ENCODE data around the gene HIVEP2. TPM values are rescaled to one million over a fixed set of nuclear protein-coding genes. Genes with fewer than 3 reads are reported as not detected.
A peak's percentile ranks its signal among the peaks of the same experiment; 100 is the strongest.

Gene HIVEP2
- total and polyA plus RNA-seq, 10 donors = 2.5 to 41.3 (median 30.3) TPM

DNA sequence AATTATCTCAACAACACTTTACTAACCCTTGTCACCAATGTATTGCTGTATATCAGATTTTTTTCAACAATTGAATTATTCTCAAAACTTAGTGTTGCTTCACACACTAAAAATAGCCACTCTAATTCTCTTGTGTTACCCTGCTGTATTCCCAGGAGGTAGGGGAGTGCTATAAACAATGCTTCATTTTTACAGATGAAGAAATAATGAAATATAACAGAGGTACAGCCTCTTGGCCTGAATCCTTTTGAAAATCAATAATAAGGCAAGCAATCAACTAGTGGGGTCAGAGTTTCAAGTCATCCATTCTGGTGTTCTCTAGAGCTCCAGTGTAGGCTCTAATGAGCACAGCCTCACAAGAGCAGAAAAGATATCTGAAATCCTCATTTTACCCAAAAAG, 10.9 kb downstream of the HIVEP2 start:
- Histone ChIP-seq H3K36me3 (no peaks in the 10 kb centered on the region), H3K27ac (peak overlapping the region in 5 of 8 donors; percentile 22 to 74 (median 66)), H3K4me1 (peaks cover 19 to 100% (median 76%) of the 10 kb centered on the region in 6 donors), H3K27me3 (replicated peaks in 1 of 7) (no peaks in the 10 kb centered on the region), H3K9me3 (no peaks in the 10 kb centered on the region), H3K4me3 (no peak overlapping the region)
- TF ChIP-seq POLR2A (IDR thresholded peaks at IDR 0.05) (no peak), CTCF (IDR thresholded peaks at IDR 0.05 in 8 of 11, conservative IDR thresholded peaks at IDR 0.05 in 3 of 11) (no peak), POLR2AphosphoS5 (IDR thresholded peaks at IDR 0.05) (no peak)
- intact Hi-C loops (cut with DNase I; ENCODE audit: low total_unique reads) = no loop called here
- no peak for DNase-seq

DNA sequence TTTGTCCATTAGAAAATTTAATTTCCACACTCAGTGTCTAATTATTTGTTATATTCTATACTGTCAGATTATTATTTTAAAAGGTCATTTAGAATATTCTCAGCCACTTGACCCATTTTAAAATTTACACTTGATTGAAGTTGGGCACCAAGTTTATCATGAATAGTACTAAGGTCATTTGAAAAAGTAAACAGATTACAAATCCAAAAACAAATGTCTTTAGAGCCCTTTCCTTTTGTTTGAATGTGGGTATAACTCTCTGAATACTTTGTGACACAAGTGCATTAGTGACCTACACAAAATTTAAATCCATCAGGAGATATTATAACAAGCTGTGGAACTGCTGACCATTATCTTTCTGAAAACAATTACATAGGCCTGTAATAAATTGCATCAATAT, 11.3 kb downstream of the HIVEP2 start:
- Histone ChIP-seq H3K27ac (peak overlapping the region in 6 of 8 donors; percentile 12 to 74 (median 65)), H3K27me3 (replicated peaks in 1 of 7) (no peaks in the 10 kb centered on the region), H3K4me1 (peaks cover 23 to 100% (median 78%) of the 10 kb centered on the region in 6 donors), H3K9me3 (no peaks in the 10 kb centered on the region), H3K4me3 (no peak overlapping the region), H3K36me3 (no peaks in the 10 kb centered on the region)
- TF ChIP-seq POLR2AphosphoS5 (IDR thresholded peaks at IDR 0.05) = no peak
- TF ChIP-seq CTCF (IDR thresholded peaks at IDR 0.05 in 8 of 11, conservative IDR thresholded peaks at IDR 0.05 in 3 of 11) = no peak
- TF ChIP-seq POLR2A (IDR thresholded peaks at IDR 0.05) = no peak
- intact Hi-C loops (cut with DNase I; ENCODE audit: low total_unique reads) = no loop called here
- DNase-seq = no peak

DNA sequence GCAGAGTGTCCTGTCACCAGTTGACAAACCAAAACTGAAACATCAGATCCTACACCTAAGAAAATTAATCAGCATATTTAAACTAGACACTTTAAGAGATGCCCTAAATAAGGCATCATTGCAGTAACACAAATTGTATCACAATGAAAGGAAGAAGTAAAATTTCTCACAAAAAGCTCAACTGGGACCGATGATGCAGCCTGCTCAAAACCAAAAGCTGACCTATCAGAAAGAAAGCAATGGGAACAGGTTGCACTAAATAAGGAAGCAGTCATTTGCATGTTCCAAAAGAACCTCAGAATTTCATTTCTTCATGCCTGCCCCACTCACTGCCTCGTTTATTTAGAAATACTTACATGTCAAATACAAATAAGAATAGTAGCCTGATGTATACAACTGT, 12.1 kb downstream of the HIVEP2 start:
- Histone ChIP-seq H3K27ac (peak overlapping the region in 6 of 8 donors; percentile 17 to 74 (median 50)), H3K9me3 (no peaks in the 10 kb centered on the region), H3K27me3 (replicated peaks in 1 of 7) (no peaks in the 10 kb centered on the region), H3K4me1 (peaks cover 26 to 100% (median 83%) of the 10 kb centered on the region in 6 donors), H3K4me3 (peak overlapping the region in 1 of 8 donors; percentile 4), H3K36me3 (no peaks in the 10 kb centered on the region)
- DNase-seq = no peak
- WGBS, 5 donors = 38 to 49% (median 42%) methylated on average over 2 of the region's 2 CpGs
- intact Hi-C loops (cut with DNase I; ENCODE audit: low total_unique reads) = no loop called here
- TF ChIP-seq CTCF (IDR thresholded peaks at IDR 0.05 in 8 of 11, conservative IDR thresholded peaks at IDR 0.05 in 3 of 11) (no peak), POLR2AphosphoS5 (IDR thresholded peaks at IDR 0.05) (no peak), POLR2A (IDR thresholded peaks at IDR 0.05) (no peak)

- DNase-seq = no peak
- no peak overlapping the region for H3K4me3 ChIP-seq
- 44 to 58% (median 56%) methylated on average over 1 of the region's 1 CpG for WGBS, 5 donors
- H3K27ac ChIP-seq = peak overlapping the region in 4 of 8 donors; percentile 16 to 98 (median 26)
- H3K9me3 ChIP-seq = no peaks in the 10 kb centered on the region
- H3K36me3 ChIP-seq = no peaks in the 10 kb centered on the region
- peaks cover 19 to 96% (median 85%) of the 10 kb centered on the region in 6 donors for H3K4me1 ChIP-seq
- H3K27me3 ChIP-seq (replicated peaks in 1 of 7) = no peaks in the 10 kb centered on the region
- intact Hi-C loops (cut with DNase I; ENCODE audit: low total_unique reads) = no loop called here
- TF ChIP-seq CTCF (IDR thresholded peaks at IDR 0.05 in 8 of 11, conservative IDR thresholded peaks at IDR 0.05 in 3 of 11) (no peak), POLR2A (IDR thresholded peaks at IDR 0.05) (no peak), POLR2AphosphoS5 (IDR thresholded peaks at IDR 0.05) (no peak)
Observed at GRCh38 chr6:142929751-142930358, 15.1 kb downstream of the HIVEP2 start.
